Endothelial cell of umbilical vein (primary cell): ENCODE results near the gene MATK.

Experiments used
- EZH2 ChIP-seq: IDR thresholded peaks from 2 replicates; pipeline ENCODE4 v1.6.1; 2012; ENCODE audit warnings: borderline replicate concordance, low read depth, mild to moderate bottlenecking, moderate library complexity, low read length, inconsistent platforms; ENCODE audit not compliant: severe bottlenecking
- FOS ChIP-seq: IDR thresholded peaks from 2 replicates; pipeline ENCODE4 v1.6.1; 2011; ENCODE audit warnings: mild to moderate bottlenecking, low read length, moderate library complexity, borderline replicate concordance; ENCODE audit not compliant: insufficient read depth
- GATA2 ChIP-seq: IDR thresholded peaks from 2 replicates; pipeline ENCODE4 v1.7.0; 2011; ENCODE audit warnings: low read depth, mild to moderate bottlenecking, moderate library complexity, mixed read lengths, low read length; ENCODE audit not compliant: insufficient read length, insufficient read depth
- JUN ChIP-seq: IDR thresholded peaks from 2 replicates; pipeline ENCODE4 v1.6.1; 2011; ENCODE audit warnings: borderline replicate concordance, low read depth; ENCODE audit not compliant: insufficient read length, insufficient read depth
- MAX ChIP-seq: IDR thresholded peaks from 2 replicates; pipeline ENCODE4 v1.6.1; 2011; ENCODE audit not compliant: insufficient read depth, insufficient read length
- MYC ChIP-seq: IDR thresholded peaks from one replicate; pipeline ENCODE4 v1.6.1; 2011; ENCODE audit warnings: mild to moderate bottlenecking, low read depth, low read length
- POLR2A ChIP-seq: IDR thresholded peaks from 2 replicates; pipeline ENCODE4 v1.6.1; 2012; ENCODE audit warnings: low read depth, mild to moderate bottlenecking, control low read depth, low read length
- POLR2AphosphoS5 ChIP-seq: IDR thresholded peaks from 2 replicates; pipeline ENCODE4 v1.6.1; 2012; ENCODE audit warnings: low read depth, mild to moderate bottlenecking, control low read depth, low read length, moderate library complexity; ENCODE audit not compliant: insufficient read depth
- TF ChIP-seq, protein P1 (sequence below), 2 donors: IDR thresholded peaks; 1 replicate in 1 of 2; 2 replicates in 1 of 2; pipeline ENCODE4 v1.5.1; 2011; ENCODE audit warnings: low read length in 2 of 2, mild to moderate bottlenecking in 2 of 2, moderate library complexity in 2 of 2, control low read depth in 1 of 2, inconsistent platforms in 1 of 2, low read depth in 1 of 2; ENCODE audit not compliant: insufficient read depth in 1 of 2; ENCODE audit errors: extremely low read depth in 1 of 2

GRCh38 chr19:3748965-3749364 is 37.2 kb downstream of the MATK start:
- TF ChIP-seq MAX: no peak
- TF ChIP-seq, protein P1, sequence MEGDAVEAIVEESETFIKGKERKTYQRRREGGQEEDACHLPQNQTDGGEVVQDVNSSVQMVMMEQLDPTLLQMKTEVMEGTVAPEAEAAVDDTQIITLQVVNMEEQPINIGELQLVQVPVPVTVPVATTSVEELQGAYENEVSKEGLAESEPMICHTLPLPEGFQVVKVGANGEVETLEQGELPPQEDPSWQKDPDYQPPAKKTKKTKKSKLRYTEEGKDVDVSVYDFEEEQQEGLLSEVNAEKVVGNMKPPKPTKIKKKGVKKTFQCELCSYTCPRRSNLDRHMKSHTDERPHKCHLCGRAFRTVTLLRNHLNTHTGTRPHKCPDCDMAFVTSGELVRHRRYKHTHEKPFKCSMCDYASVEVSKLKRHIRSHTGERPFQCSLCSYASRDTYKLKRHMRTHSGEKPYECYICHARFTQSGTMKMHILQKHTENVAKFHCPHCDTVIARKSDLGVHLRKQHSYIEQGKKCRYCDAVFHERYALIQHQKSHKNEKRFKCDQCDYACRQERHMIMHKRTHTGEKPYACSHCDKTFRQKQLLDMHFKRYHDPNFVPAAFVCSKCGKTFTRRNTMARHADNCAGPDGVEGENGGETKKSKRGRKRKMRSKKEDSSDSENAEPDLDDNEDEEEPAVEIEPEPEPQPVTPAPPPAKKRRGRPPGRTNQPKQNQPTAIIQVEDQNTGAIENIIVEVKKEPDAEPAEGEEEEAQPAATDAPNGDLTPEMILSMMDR (IDR thresholded peaks at IDR 0.05; ENCODE audit: extremely low read depth in 1 of 2, insufficient read depth in 1 of 2, low read depth in 1 of 2, low read length in 2 of 2): no peak
- TF ChIP-seq EZH2: no peak
- no peak for TF ChIP-seq FOS
- TF ChIP-seq POLR2A: no peak
- no peak for TF ChIP-seq GATA2
- no peak for TF ChIP-seq POLR2AphosphoS5
- TF ChIP-seq MYC: no peak
- no peak for TF ChIP-seq JUN
